CD4-positive, alpha-beta T cell treated with Interferon gamma for 1 hour (primary cell): ENCODE measurements around the gene NFKB1.
"Not testable (repeated sequence)": the region's sequence is repeated elsewhere in the genome, so short reads cannot be mapped to it uniquely, and the experiment has no call there.

Experiments used
- DNase-seq: peaks from one replicate; pipeline ENCODE4 v3.0.0-alpha.2; 2020

Gene NFKB1

GRCh38 chr4:102604222-102604940, 103.2 kb downstream of the NFKB1 start:
- DNase-seq = no peak

GRCh38 chr4:102606261-102606660, 105.1 kb downstream of the NFKB1 start:
- DNase-seq = no peak

- no peak for DNase-seq
Measured at GRCh38 chr4:102606846-102607450, 105.8 kb downstream of the NFKB1 start.

- DNase-seq = no peak
Measured at GRCh38 chr4:102608190-102608589, 107.0 kb downstream of the NFKB1 start.

GRCh38 chr4:102610007-102610406, 108.8 kb downstream of the NFKB1 start:
- no peak for DNase-seq

- DNase-seq = no peak
Measured at GRCh38 chr4:102610476-102610875, 109.3 kb downstream of the NFKB1 start.

- no peak for DNase-seq
Measured at GRCh38 chr4:102612210-102612609, 111.1 kb downstream of the NFKB1 start.

- peak; percentile 48 for DNase-seq
Measured at GRCh38 chr4:102612824-102613366, 111.7 kb downstream of the NFKB1 start.

- DNase-seq = peak; percentile 52
Measured at GRCh38 chr4:102614801-102615200, 113.6 kb downstream of the NFKB1 start.

GRCh38 chr4:102616636-102617035, 115.5 kb downstream of the NFKB1 start:
- no peak for DNase-seq

GRCh38 chr4:102619021-102619420, 117.9 kb downstream of the NFKB1 start:
- not testable (repeated sequence) for DNase-seq

GRCh38 chr4:102619776-102620631, 118.8 kb downstream of the NFKB1 start:
- DNase-seq = not testable (repeated sequence)

- no peak for DNase-seq
Measured at GRCh38 chr4:102620697-102621497, 119.7 kb downstream of the NFKB1 start.

- DNase-seq = no peak
Measured at GRCh38 chr4:102623622-102624021, 122.5 kb downstream of the NFKB1 start.

GRCh38 chr4:102624505-102624904, 123.3 kb downstream of the NFKB1 start:
- DNase-seq = no peak

GRCh38 chr4:102625232-102625930, 124.2 kb downstream of the NFKB1 start:
- peak; percentile 74 for DNase-seq

GRCh38 chr4:102627831-102628523, 126.8 kb downstream of the NFKB1 start:
- no peak for DNase-seq

GRCh38 chr4:102629673-102630072, 128.5 kb downstream of the NFKB1 start:
- no peak for DNase-seq

- no peak for DNase-seq
Measured at GRCh38 chr4:102631616-102632015, 130.5 kb downstream of the NFKB1 start.

GRCh38 chr4:102632241-102633065, 131.3 kb downstream of the NFKB1 start:
- no peak for DNase-seq
